Epithelial cell of proximal tubule (primary cell): Measurements from ENCODE around the gene B3GAT3. TPM values are rescaled to one million over a fixed set of nuclear protein-coding genes. Genes with fewer than 3 reads are reported as not detected.

Experiments
- DNase-seq: peaks from one replicate; pipeline ENCODE4 v3.0.0-alpha.2; 2011; ENCODE audit warnings: low read depth
- H3K4me3 ChIP-seq: 2 replicates; pipeline ENCODE4 v1.5.1; 2011; ENCODE audit warnings: low read depth, mild to moderate bottlenecking, low read length
- CTCF ChIP-seq: conservative IDR thresholded peaks from 2 replicates; pipeline ENCODE4 v1.5.1; 2012; ENCODE audit warnings: low read depth, mild to moderate bottlenecking, low read length
- total RNA-seq: library from RNA; depleted of rRNA; stranded (reverse); fragments of >200 nt; gene quantifications from 2 replicates; pipeline ENCODE4 v1.2.3, GENCODE V29; 2015

Gene B3GAT3
- total RNA-seq, 1 donor from 2014 or later = 67.7 TPM

- no peak overlapping the region for H3K4me3 ChIP-seq
- DNase-seq = no peak
- no peak for TF ChIP-seq CTCF
Measured at GRCh38 chr11:62608776-62609175, 13.0 kb downstream of the B3GAT3 start.

GRCh38 chr11:62607714-62608113 is 14.1 kb downstream of the B3GAT3 start:
- TF ChIP-seq CTCF = no peak
- no peak overlapping the region for H3K4me3 ChIP-seq
- no peak for DNase-seq

GRCh38 chr11:62605902-62606301 is 15.9 kb downstream of the B3GAT3 start:
- no peak overlapping the region for H3K4me3 ChIP-seq
- TF ChIP-seq CTCF = no peak
- DNase-seq = no peak

- H3K4me3 ChIP-seq = no peak overlapping the region
- DNase-seq = no peak
- TF ChIP-seq CTCF = no peak
Measured at GRCh38 chr11:62605467-62605866, 16.3 kb downstream of the B3GAT3 start.

GRCh38 chr11:62604460-62605120 is 17.2 kb downstream of the B3GAT3 start:
- no peak overlapping the region for H3K4me3 ChIP-seq
- no peak for TF ChIP-seq CTCF
- DNase-seq = no peak

- H3K4me3 ChIP-seq = no peak overlapping the region
- no peak for DNase-seq
- no peak for TF ChIP-seq CTCF
Measured at GRCh38 chr11:62603776-62604299, 17.9 kb downstream of the B3GAT3 start.

GRCh38 chr11:62603072-62603408 is 18.7 kb downstream of the B3GAT3 start:
- TF ChIP-seq CTCF = no peak
- DNase-seq = no peak
- no peak overlapping the region for H3K4me3 ChIP-seq
